Loucy (cell line): ENCODE measurements around the gene MRPL36.
A peak's percentile ranks its signal among the peaks of the same experiment; 100 is the strongest.

ENCODE experiments used
- H2AFZ ChIP-seq: fragments of 200-600 bp; sonication (generic); 2 replicates; pipeline ENCODE4 v1.6.0; 2016; ENCODE audit warnings: antibody characterized with exemption, mild to moderate bottlenecking, low read length, moderate library complexity
- H3F3A ChIP-seq: fragments of 200-600 bp; 2 replicates; pipeline ENCODE4 v1.6.0; 2016; ENCODE audit warnings: antibody characterized with exemption, low read depth, mild to moderate bottlenecking
- H3K27me3 ChIP-seq: fragments of 200-600 bp; sonication (generic); 2 replicates; pipeline ENCODE4 v1.6.1; 2014; ENCODE audit warnings: low read length, mild to moderate bottlenecking; ENCODE audit not compliant: insufficient read depth, poor library complexity, severe bottlenecking
- H3K36me3 ChIP-seq: fragments of 200-600 bp; sonication (generic); 2 replicates; pipeline ENCODE4 v1.6.1; 2016; ENCODE audit warnings: low read length; ENCODE audit not compliant: insufficient read depth
- H3K4me1 ChIP-seq: fragments of 200-600 bp; sonication (generic); 2 replicates; pipeline ENCODE4 v1.5.1; 2014; ENCODE audit warnings: low read length, mild to moderate bottlenecking; ENCODE audit not compliant: insufficient read depth, poor library complexity, severe bottlenecking
- H3K4me2 ChIP-seq: fragments of 200-600 bp; sonication (generic); 2 replicates; pipeline ENCODE4 v1.6.0; 2014; ENCODE audit warnings: antibody characterized with exemption, low read length, low read depth, mild to moderate bottlenecking; ENCODE audit not compliant: poor library complexity, severe bottlenecking
- H3K4me3 ChIP-seq: fragments of 200-600 bp; sonication (generic); 2 replicates; pipeline ENCODE4 v1.5.1; 2014; ENCODE audit warnings: low read length, mild to moderate bottlenecking, mixed read lengths; ENCODE audit not compliant: poor library complexity, severe bottlenecking
- H3K79me2 ChIP-seq: fragments of 200-600 bp; sonication (generic); 2 replicates; pipeline ENCODE4 v1.6.1; 2014; ENCODE audit warnings: low read length; ENCODE audit not compliant: insufficient read depth
- H3K9ac ChIP-seq: fragments of 200-600 bp; sonication (generic); 2 replicates; pipeline ENCODE4 v1.6.0; 2014; ENCODE audit warnings: mild to moderate bottlenecking, low read depth, low read length, moderate library complexity; ENCODE audit not compliant: poor library complexity, severe bottlenecking
- H3K9me2 ChIP-seq: fragments of 200-600 bp; sonication (generic); replicated peaks from 2 replicates; pipeline ENCODE4 v1.6.1; 2016; ENCODE audit warnings: low read depth, low read length, mixed read lengths
- H3K9me3 ChIP-seq: fragments of 200-600 bp; sonication (generic); 2 replicates; pipeline ENCODE4 v1.6.1; 2014; ENCODE audit warnings: mild to moderate bottlenecking, antibody characterized with exemption, low read length, low read depth; ENCODE audit not compliant: insufficient read depth
- H4K20me1 ChIP-seq: fragments of 200-600 bp; sonication (generic); 2 replicates; pipeline ENCODE4 v1.6.0; 2014; ENCODE audit warnings: antibody characterized with exemption, low read length, mild to moderate bottlenecking; ENCODE audit not compliant: insufficient read depth, poor library complexity, severe bottlenecking
- CTCF ChIP-seq: fragments of 200-600 bp; sonication (generic); conservative IDR thresholded peaks from 2 replicates; pipeline ENCODE4 v1.5.1; 2014; ENCODE audit warnings: mild to moderate bottlenecking, antibody characterized with exemption, low read length
- EZH2phosphoT487 ChIP-seq: fragments of 200-600 bp; IDR thresholded peaks from 2 replicates; pipeline ENCODE4 v1.6.1; 2018; ENCODE audit warnings: antibody characterized with exemption, mild to moderate bottlenecking, moderate library complexity, borderline replicate concordance

Gene MRPL36

DNA sequence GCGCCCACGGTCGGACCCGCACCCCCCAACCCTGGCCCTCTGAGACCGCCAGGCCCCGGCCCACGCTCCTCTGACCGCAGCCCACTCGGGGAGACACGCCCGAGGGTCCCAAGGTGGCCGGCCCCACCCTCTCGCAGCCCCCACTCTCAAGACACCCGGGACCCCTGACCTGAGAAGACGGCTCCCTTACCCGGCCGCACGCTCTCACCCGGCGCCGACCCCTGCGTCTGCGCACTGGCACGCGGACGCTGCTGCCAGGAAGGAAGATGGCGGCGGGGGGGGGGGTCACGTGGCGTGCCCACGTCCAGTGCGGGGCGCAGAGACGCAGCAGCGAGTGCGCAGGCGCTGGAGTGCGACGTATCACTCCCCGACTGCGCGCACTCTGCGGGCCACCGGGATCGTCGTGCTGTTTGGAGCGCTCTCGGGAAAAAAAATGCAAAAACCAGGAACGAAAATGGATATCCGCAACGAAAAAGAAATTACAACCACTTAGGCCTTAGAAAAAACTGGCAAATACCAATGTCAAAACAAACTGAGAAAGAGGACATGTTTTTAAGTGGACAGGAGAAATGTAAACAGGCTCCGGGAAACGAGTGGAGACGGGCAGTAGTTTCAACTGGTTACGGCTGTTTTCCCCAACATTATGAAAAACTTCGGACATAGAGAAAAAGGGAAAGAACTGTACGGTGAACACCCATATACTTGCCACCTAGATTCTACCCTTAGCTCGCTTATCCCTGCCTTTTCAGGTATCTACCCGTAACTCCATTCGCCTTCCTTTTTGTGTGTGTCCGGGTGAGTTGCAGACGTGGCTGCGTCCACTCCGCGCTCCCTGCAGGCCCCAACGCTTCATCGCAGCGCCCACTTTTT is at the start of gene MRPL36:
TSS of gene MRPL36 (minus strand) at position 236 of the 870 bp plus-strand sequence. CDS start 902 bp downstream, outside the sequence.
- no peaks in the 10 kb centered on the region for H3K9me3 ChIP-seq
- peaks cover 24% of the 10 kb centered on the region for H4K20me1 ChIP-seq
- peaks cover 36% of the 10 kb centered on the region for H3K4me1 ChIP-seq
- H3K9me2 ChIP-seq: no peaks in the 10 kb centered on the region
- peaks cover 73% of the 10 kb centered on the region for H3K79me2 ChIP-seq
- TF ChIP-seq EZH2phosphoT487: no peak
- TF ChIP-seq CTCF: no peak
- peak within 1 kb of the TSS; percentile 89; the same call in 1 of the 2 replicates for H2AFZ ChIP-seq
- H3K4me3 ChIP-seq: peak within 1 kb of the TSS; percentile 80
- peak within 1 kb of the TSS; percentile 84 for H3K9ac ChIP-seq
- H3K27me3 ChIP-seq: no peaks in the 10 kb centered on the region
- H3K36me3 ChIP-seq: peaks cover 15% of the 10 kb centered on the region; the same call in 1 of the 2 replicates
- H3K4me2 ChIP-seq: peak within 1 kb of the TSS; percentile 89
- no peaks in the 10 kb centered on the region for H3F3A ChIP-seq

GRCh38 chr5:1847611-1848010 is 48.0 kb upstream of the MRPL36 start:
- no peak overlapping the region for H2AFZ ChIP-seq
- TF ChIP-seq CTCF (no peak), EZH2phosphoT487 (no peak)
- no peak overlapping the region for H3K9ac ChIP-seq
- no peaks in the 10 kb centered on the region for H3K27me3 ChIP-seq
- H3K4me1 ChIP-seq: no peaks in the 10 kb centered on the region
- H3K4me2 ChIP-seq: no peak overlapping the region
- H4K20me1 ChIP-seq: no peaks in the 10 kb centered on the region
- H3K9me3 ChIP-seq: no peaks in the 10 kb centered on the region
- H3K4me3 ChIP-seq: no peak overlapping the region
- no peaks in the 10 kb centered on the region for H3K36me3 ChIP-seq
- no peaks in the 10 kb centered on the region for H3K9me2 ChIP-seq
- H3K79me2 ChIP-seq: no peaks in the 10 kb centered on the region
- H3F3A ChIP-seq: no peaks in the 10 kb centered on the region

GRCh38 chr5:1847056-1847455 is 47.4 kb upstream of the MRPL36 start:
- Histone ChIP-seq H3F3A (no peaks in the 10 kb centered on the region), H3K4me2 (no peak overlapping the region), H3K79me2 (no peaks in the 10 kb centered on the region), H3K4me3 (no peak overlapping the region), H3K9ac (no peak overlapping the region), H3K4me1 (no peaks in the 10 kb centered on the region), H3K36me3 (no peaks in the 10 kb centered on the region), H3K27me3 (no peaks in the 10 kb centered on the region), H4K20me1 (no peaks in the 10 kb centered on the region), H3K9me2 (no peaks in the 10 kb centered on the region), H3K9me3 (no peaks in the 10 kb centered on the region), H2AFZ (no peak overlapping the region)
- TF ChIP-seq EZH2phosphoT487 (no peak), CTCF (no peak)
